HG02678 (cell line): ENCODE data around the gene PTPRT.
A peak's percentile ranks its signal among the peaks of the same experiment; 100 is the strongest.

Experiments
- ATAC-seq: cut with Tn5 transposase; IDR thresholded peaks from one replicate; pipeline ENCODE4 v1.9.1; 2021; ENCODE audit warnings: mild to moderate bottlenecking, moderate library complexity; ENCODE audit not compliant: unreplicated experiment

The PTPRT gene

GRCh38 chr20:42492290-42492689 lies 697.4 kb downstream of the PTPRT start:
- peak; percentile 72 for ATAC-seq

- ATAC-seq = no peak
These were observed 704.1 kb downstream of the PTPRT start for GRCh38 chr20:42485556-42485955.

- ATAC-seq = no peak
These were observed 704.8 kb downstream of the PTPRT start for GRCh38 chr20:42484790-42485375.

GRCh38 chr20:42484335-42484734 lies 705.4 kb downstream of the PTPRT start:
- ATAC-seq = no peak

- no peak for ATAC-seq
These were observed 705.9 kb downstream of the PTPRT start for GRCh38 chr20:42483730-42484303.

GRCh38 chr20:42482808-42483207 lies 706.9 kb downstream of the PTPRT start:
- no peak for ATAC-seq

GRCh38 chr20:42475773-42476172 lies 713.9 kb downstream of the PTPRT start:
- no peak for ATAC-seq

- ATAC-seq = no peak
These were observed 715.1 kb downstream of the PTPRT start for GRCh38 chr20:42474646-42475045.

GRCh38 chr20:42472198-42472597 lies 717.5 kb downstream of the PTPRT start:
- no peak for ATAC-seq

GRCh38 chr20:42461965-42462593 lies 727.6 kb downstream of the PTPRT start:
- ATAC-seq = peak; percentile 69

GRCh38 chr20:42461291-42461690 lies 728.4 kb downstream of the PTPRT start:
- no peak for ATAC-seq

GRCh38 chr20:42447270-42447669 lies 742.4 kb downstream of the PTPRT start:
- ATAC-seq = no peak

- ATAC-seq = no peak
These were observed 744.9 kb downstream of the PTPRT start for GRCh38 chr20:42444799-42445198.

GRCh38 chr20:42443200-42443599 lies 746.5 kb downstream of the PTPRT start:
- ATAC-seq = no peak

GRCh38 chr20:42442716-42443115 lies 747.0 kb downstream of the PTPRT start:
- no peak for ATAC-seq

GRCh38 chr20:42441864-42442331 lies 747.8 kb downstream of the PTPRT start:
- no peak for ATAC-seq

- no peak for ATAC-seq
These were observed 748.4 kb downstream of the PTPRT start for GRCh38 chr20:42441196-42441863.

- peak; percentile 96 for ATAC-seq
These were observed 754.5 kb downstream of the PTPRT start for GRCh38 chr20:42435230-42435629.

- ATAC-seq = no peak
These were observed 757.0 kb downstream of the PTPRT start for GRCh38 chr20:42432496-42433334.

GRCh38 chr20:42430598-42430997 lies 759.1 kb downstream of the PTPRT start:
- ATAC-seq = no peak
